LNCAP (cell line): ENCODE results near the gene CNTFR.

Experiments
- CTCF ChIP-seq: fragments of 450-650 bp; IDR thresholded peaks from 2 replicates; pipeline ENCODE4 v1.5.1; 2017; ENCODE audit warnings: mild to moderate bottlenecking

CNTFR gene

GRCh38 chr9:34562135-34562745 lies 27.3 kb downstream of the CNTFR start:
- peak; percentile 80 for TF ChIP-seq CTCF

GRCh38 chr9:34560599-34561214 lies 28.8 kb downstream of the CNTFR start:
- no peak for TF ChIP-seq CTCF

GRCh38 chr9:34559624-34560455 lies 29.7 kb downstream of the CNTFR start:
- TF ChIP-seq CTCF: no peak

- TF ChIP-seq CTCF: no peak
These were observed 30.5 kb downstream of the CNTFR start for GRCh38 chr9:34558919-34559623.

- TF ChIP-seq CTCF: no peak
These were observed 31.2 kb downstream of the CNTFR start for GRCh38 chr9:34558364-34558763.

GRCh38 chr9:34557426-34558321 lies 31.9 kb downstream of the CNTFR start:
- TF ChIP-seq CTCF: no peak

GRCh38 chr9:34556949-34557348 lies 32.6 kb downstream of the CNTFR start:
- no peak for TF ChIP-seq CTCF
